Fibroblast of skin of left biceps (primary cell): ENCODE measurements around the gene TMEM214.

ENCODE experiments used
- DNase-seq, 2 experiments: peaks; one replicate each; pipeline ENCODE4 v3.0.0-alpha.2; 2013; ENCODE audit warnings: low read depth in 2 of 2

Gene TMEM214

GRCh38 chr2:27085062-27085672, 52.4 kb downstream of the TMEM214 start:
- no peak for DNase-seq

- DNase-seq: no peak
Observed at GRCh38 chr2:27085673-27086089, 52.9 kb downstream of the TMEM214 start.

GRCh38 chr2:27086090-27086723, 53.4 kb downstream of the TMEM214 start:
- peak; percentile 78 to 79 for DNase-seq

- no peak for DNase-seq
Observed at GRCh38 chr2:27086724-27087593, 54.2 kb downstream of the TMEM214 start, which contains the start of gene KHK. KHK (plus strand) TSS chr2:27086772; CDS start chr2:27087260, 488 bp downstream.

GRCh38 chr2:27087823-27088410, 55.2 kb downstream of the TMEM214 start:
- DNase-seq: no peak

- no peak for DNase-seq
Observed at GRCh38 chr2:27088634-27089033, 55.9 kb downstream of the TMEM214 start.

GRCh38 chr2:27089111-27089954, 56.6 kb downstream of the TMEM214 start:
- DNase-seq: no peak
